Measurements from ENCODE around the gene GIGYF2.

GIGYF2 gene

GRCh38 chr2:232876161-232876977, 179.2 kb downstream of the GIGYF2 start:
- in situ Hi-C loops (cut with HindIII; ENCODE audit: low sequenced_read_pairs) = no loop called here

- in situ Hi-C loops (cut with HindIII; ENCODE audit: low sequenced_read_pairs) = no loop called here
Observed at GRCh38 chr2:232876978-232877441, 179.9 kb downstream of the GIGYF2 start.

- in situ Hi-C loops (cut with HindIII; ENCODE audit: low sequenced_read_pairs) = no loop called here
Observed at GRCh38 chr2:232877940-232878511, 180.9 kb downstream of the GIGYF2 start.

- in situ Hi-C loops (cut with HindIII; ENCODE audit: low sequenced_read_pairs) = no loop called here
Observed at GRCh38 chr2:232878855-232879617, 181.9 kb downstream of the GIGYF2 start.

GRCh38 chr2:232879618-232880494, 182.7 kb downstream of the GIGYF2 start:
- in situ Hi-C loops (cut with HindIII; ENCODE audit: low sequenced_read_pairs) = no loop called here

GRCh38 chr2:232880764-232881351, 183.7 kb downstream of the GIGYF2 start:
- in situ Hi-C loops (cut with HindIII; ENCODE audit: low sequenced_read_pairs) = no loop called here

- in situ Hi-C loops (cut with HindIII; ENCODE audit: low sequenced_read_pairs) = no loop called here
Observed at GRCh38 chr2:232882085-232882484, 185.0 kb downstream of the GIGYF2 start.

GRCh38 chr2:232882505-232883115, 185.5 kb downstream of the GIGYF2 start:
- in situ Hi-C loops (cut with HindIII; ENCODE audit: low sequenced_read_pairs) = no loop called here

- in situ Hi-C loops (cut with HindIII; ENCODE audit: low sequenced_read_pairs) = no loop called here
Observed at GRCh38 chr2:232883116-232883721, 186.1 kb downstream of the GIGYF2 start.

GRCh38 chr2:232884001-232884421, 186.9 kb downstream of the GIGYF2 start:
- in situ Hi-C loops (cut with HindIII; ENCODE audit: low sequenced_read_pairs) = no loop called here

- in situ Hi-C loops (cut with HindIII; ENCODE audit: low sequenced_read_pairs) = no loop called here
Observed at GRCh38 chr2:232884549-232885263, 187.6 kb downstream of the GIGYF2 start.

GRCh38 chr2:232885264-232885961, 188.3 kb downstream of the GIGYF2 start:
- in situ Hi-C loops (cut with HindIII; ENCODE audit: low sequenced_read_pairs) = no loop called here

GRCh38 chr2:232886176-232886575, 189.0 kb downstream of the GIGYF2 start:
- in situ Hi-C loops (cut with HindIII; ENCODE audit: low sequenced_read_pairs) = no loop called here

- in situ Hi-C loops (cut with HindIII; ENCODE audit: low sequenced_read_pairs) = no loop called here
Observed at GRCh38 chr2:232886632-232887031, 189.5 kb downstream of the GIGYF2 start.

- in situ Hi-C loops (cut with HindIII; ENCODE audit: low sequenced_read_pairs) = no loop called here
Observed at GRCh38 chr2:232887171-232887850, 190.2 kb downstream of the GIGYF2 start.

GRCh38 chr2:232888099-232888836, 191.1 kb downstream of the GIGYF2 start:
- in situ Hi-C loops (cut with HindIII; ENCODE audit: low sequenced_read_pairs) = no loop called here
